Fibroblast of lung (primary cell): ENCODE measurements around the gene ANKRD28.

Experiments used
- CTCF ChIP-seq, 2 donors: IDR thresholded peaks in 1 of 2; conservative IDR thresholded peaks in 1 of 2; 1 replicate in 1 of 2; 2 replicates in 1 of 2; pipeline ENCODE4 v1.5.1; 2011 to 2012; ENCODE audit warnings: low read length in 2 of 2, control low read depth in 1 of 2, inconsistent platforms in 1 of 2, low read depth in 1 of 2, mild to moderate bottlenecking in 1 of 2
- EZH2 ChIP-seq: IDR thresholded peaks from 2 replicates; pipeline ENCODE4 v1.5.1; 2012; ENCODE audit warnings: low read length, control low read depth, mild to moderate bottlenecking; ENCODE audit errors: missing control alignments

DNA sequence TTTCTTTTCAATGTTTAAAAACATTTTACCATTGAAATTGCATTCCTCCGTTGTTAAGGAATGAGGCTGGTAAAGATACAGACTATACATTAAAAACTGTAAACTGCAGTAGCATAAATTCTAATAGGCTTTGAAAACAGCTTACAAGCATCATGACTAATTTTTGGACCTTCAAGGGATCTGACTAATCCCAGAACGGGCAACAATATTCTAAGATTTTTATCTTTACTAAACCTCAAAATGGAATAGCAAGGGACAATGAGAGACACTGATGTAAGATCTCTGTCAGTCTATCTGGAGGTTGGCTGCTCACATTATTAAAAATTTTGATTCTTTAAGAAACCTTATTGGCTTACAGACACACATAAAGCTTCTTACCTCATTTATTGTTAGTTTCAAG, 121.5 kb downstream of the ANKRD28 start:
- no peak for TF ChIP-seq CTCF (conservative IDR thresholded peaks at IDR 0.05 in 1 of 2, IDR thresholded peaks at IDR 0.05 in 1 of 2; ENCODE audit: low read depth in 1 of 2, low read length in 2 of 2)
- TF ChIP-seq EZH2: no peak
